Sigmoid colon (tissue), 7 donors: Measurements from ENCODE around the gene CRYBG1. TPM values are rescaled to one million over a fixed set of nuclear protein-coding genes. Genes with fewer than 3 reads are reported as not detected.

Experiments used
- DNase-seq: peaks from one replicate; pipeline ENCODE4 v3.0.0-alpha.2; 2019
- H3K27ac ChIP-seq, 4 donors: fragments of 200-600 bp; sonication (generic); one replicate each; pipeline ENCODE4 v1.5.1; 2016 to 2019; ENCODE audit warnings: mild to moderate bottlenecking in 1 of 4
- H3K27me3 ChIP-seq, 3 donors: fragments of 200-600 bp; sonication (generic); one replicate each; pipeline ENCODE4 v1.5.1; 2019; ENCODE audit warnings: mild to moderate bottlenecking in 1 of 3
- H3K36me3 ChIP-seq, 4 donors: fragments of 200-600 bp; sonication (generic); one replicate each; pipeline ENCODE4 v1.5.1; 2016 to 2019
- H3K4me1 ChIP-seq, 4 donors: fragments of 200-600 bp; sonication (generic); one replicate each; pipeline ENCODE4 v1.5.1; 2017 to 2019
- H3K4me3 ChIP-seq, 4 donors: fragments of 200-600 bp; sonication (generic); one replicate each; pipeline ENCODE4 v1.5.1; 2017 to 2019; ENCODE audit warnings: mild to moderate bottlenecking in 2 of 4, moderate library complexity in 1 of 4
- H3K9me3 ChIP-seq, 4 donors: fragments of 200-600 bp in 3 of 4; sonication (generic) in 3 of 4; one replicate each; pipeline versions ENCODE4 v1.5.1 to v1.6.1; 2013 to 2019
- CTCF ChIP-seq, 4 experiments: fragments of 450-650 bp in 3 of 4; fragments of 200-600 bp in 1 of 4; IDR thresholded peaks; one replicate each; pipeline ENCODE4 v1.5.1; 2016 to 2019; ENCODE audit warnings: antibody characterized with exemption in 4 of 4, mild to moderate bottlenecking in 3 of 4, moderate library complexity in 2 of 4
- EP300 ChIP-seq, 4 donors: sonication (generic); formaldehyde crosslinking; IDR thresholded peaks; one replicate each; pipeline ENCODE4 v1.6.1; 2017; ENCODE audit warnings: antibody characterized with exemption in 4 of 4
- POLR2A ChIP-seq, 2 donors: fragments of 450-650 bp; IDR thresholded peaks; one replicate each; pipeline ENCODE4 v1.6.1; 2016; ENCODE audit warnings: antibody characterized with exemption in 2 of 2, mild to moderate bottlenecking in 2 of 2, moderate library complexity in 2 of 2
- POLR2AphosphoS5 ChIP-seq, 4 donors: sonication (generic); formaldehyde crosslinking; IDR thresholded peaks; one replicate each; pipeline ENCODE4 v1.6.1; 2017; ENCODE audit warnings: antibody characterized with exemption in 4 of 4
- WGBS, 2 donors: extraction: QIAGEN DNeasy Blood & Tissue Kit; methylation state at CpG; one replicate each; pipeline ENCODE4 v1.1.7; 2013; 5-methylcytosine and 5-hydroxymethylcytosine counted together
- intact Hi-C: fragments of 100-400 bp; cut with DNase I; formaldehyde crosslinking; loops from one replicate; pipeline ENCODE4 v1.15.1; 2023
- polyA plus RNA-seq, 3 donors: library from polyadenylated mRNA; stranded (reverse); fragments of 200-250 nt; gene quantifications; one replicate each; pipeline ENCODE4 v1.2.3, GENCODE V29; 2013
- total RNA-seq, 4 donors: library from RNA; depleted of rRNA; stranded (reverse); fragments of >200 nt; gene quantifications; one replicate each; pipeline ENCODE4 v1.1.0, GENCODE V29; 2016
- donor health status: healthy with polysubstance abuse.
- donor health status: Bipolar disorder and iron deficiency.
- donor health status: healthy.

The CRYBG1 gene
- total and polyA plus RNA-seq, 7 donors = 5.8 to 26.5 (median 10.2) TPM

GRCh38 chr6:106466211-106466610 is 105.7 kb downstream of the CRYBG1 start:
- Histone ChIP-seq H3K9me3 (no peaks in the 10 kb centered on the region), H3K27me3 (no peaks in the 10 kb centered on the region), H3K36me3 (no peaks in the 10 kb centered on the region), H3K4me1 (peaks cover 0 to 13% (median 6%) of the 10 kb centered on the region in 4 donors), H3K27ac (no peak overlapping the region), H3K4me3 (no peak overlapping the region)
- no peak for DNase-seq
- intact Hi-C loops = no loop called here
- WGBS, 2 donors = 87 to 88% methylated on average over 2 of the region's 2 CpGs
- TF ChIP-seq EP300 (IDR thresholded peaks at IDR 0.05) (no peak), CTCF (IDR thresholded peaks at IDR 0.05) (no peak), POLR2A (IDR thresholded peaks at IDR 0.05) (no peak), POLR2AphosphoS5 (IDR thresholded peaks at IDR 0.05) (no peak)

GRCh38 chr6:106468935-106469334 is 108.4 kb downstream of the CRYBG1 start:
- H3K4me3 ChIP-seq = no peak overlapping the region
- intact Hi-C loops = no loop called here
- no peaks in the 10 kb centered on the region for H3K27me3 ChIP-seq
- WGBS, 2 donors = 91 to 97% methylated on average over 2 of the region's 2 CpGs
- H3K36me3 ChIP-seq = no peaks in the 10 kb centered on the region
- H3K27ac ChIP-seq = no peak overlapping the region
- no peaks in the 10 kb centered on the region for H3K9me3 ChIP-seq
- peaks cover 0 to 13% (median 8%) of the 10 kb centered on the region in 4 donors for H3K4me1 ChIP-seq
- no peak for DNase-seq
- no peak for TF ChIP-seq POLR2A (IDR thresholded peaks at IDR 0.05)
- TF ChIP-seq POLR2AphosphoS5 (IDR thresholded peaks at IDR 0.05) = no peak
- no peak for TF ChIP-seq EP300 (IDR thresholded peaks at IDR 0.05)
- TF ChIP-seq CTCF (IDR thresholded peaks at IDR 0.05) = no peak

GRCh38 chr6:106469882-106470281 is 109.4 kb downstream of the CRYBG1 start:
- Histone ChIP-seq H3K36me3 (no peaks in the 10 kb centered on the region), H3K27ac (no peak overlapping the region), H3K4me1 (peaks cover 0 to 13% (median 8%) of the 10 kb centered on the region in 4 donors), H3K9me3 (no peaks in the 10 kb centered on the region), H3K27me3 (no peaks in the 10 kb centered on the region), H3K4me3 (no peak overlapping the region)
- no peak for DNase-seq
- intact Hi-C loops = no loop called here
- TF ChIP-seq EP300 (IDR thresholded peaks at IDR 0.05) (no peak), POLR2AphosphoS5 (IDR thresholded peaks at IDR 0.05) (no peak), CTCF (IDR thresholded peaks at IDR 0.05) (no peak), POLR2A (IDR thresholded peaks at IDR 0.05) (no peak)
- WGBS, 2 donors = 21 to 52% methylated on average over 4 of the region's 4 CpGs

- no peaks in the 10 kb centered on the region for H3K36me3 ChIP-seq
- intact Hi-C loops = no loop called here
- peaks cover 0 to 15% (median 8%) of the 10 kb centered on the region in 4 donors for H3K4me1 ChIP-seq
- H3K4me3 ChIP-seq = no peak overlapping the region
- no peaks in the 10 kb centered on the region for H3K9me3 ChIP-seq
- H3K27ac ChIP-seq = no peak overlapping the region
- H3K27me3 ChIP-seq = no peaks in the 10 kb centered on the region
- no peak for DNase-seq
- TF ChIP-seq POLR2A (IDR thresholded peaks at IDR 0.05) = no peak
- no peak for TF ChIP-seq EP300 (IDR thresholded peaks at IDR 0.05)
- no peak for TF ChIP-seq CTCF (IDR thresholded peaks at IDR 0.05)
- no peak for TF ChIP-seq POLR2AphosphoS5 (IDR thresholded peaks at IDR 0.05)
- 28 to 57% methylated on average over 5 of the region's 5 CpGs for WGBS, 2 donors
Measured at GRCh38 chr6:106470316-106470715, 109.8 kb downstream of the CRYBG1 start.

GRCh38 chr6:106470811-106471210 is 110.3 kb downstream of the CRYBG1 start:
- H3K4me1 ChIP-seq = peaks cover 0 to 19% (median 8%) of the 10 kb centered on the region in 4 donors
- TF ChIP-seq EP300 (IDR thresholded peaks at IDR 0.05) = no peak
- no peak for TF ChIP-seq POLR2AphosphoS5 (IDR thresholded peaks at IDR 0.05)
- TF ChIP-seq POLR2A (IDR thresholded peaks at IDR 0.05) = no peak
- TF ChIP-seq CTCF (IDR thresholded peaks at IDR 0.05) = no peak
- DNase-seq = no peak
- intact Hi-C loops = no loop called here
- no peaks in the 10 kb centered on the region for H3K36me3 ChIP-seq
- no peak overlapping the region for H3K4me3 ChIP-seq
- H3K9me3 ChIP-seq = no peaks in the 10 kb centered on the region
- H3K27me3 ChIP-seq = no peaks in the 10 kb centered on the region
- no peak overlapping the region for H3K27ac ChIP-seq
